Astrocyte (in vitro differentiated cells and primary cell): ENCODE data around the gene AQP1.

ENCODE experiments used
- EZH2 ChIP-seq: IDR thresholded peaks from 2 replicates; pipeline ENCODE4 v1.6.1; 2012; ENCODE audit warnings: mild to moderate bottlenecking, low read length, inconsistent platforms; ENCODE audit not compliant: insufficient read depth
- TF ChIP-seq, protein P1 (sequence below): IDR thresholded peaks from 2 replicates; pipeline ENCODE4 v1.5.1; 2011; ENCODE audit warnings: low read depth, mild to moderate bottlenecking, inconsistent platforms, low read length, moderate library complexity; ENCODE audit not compliant: insufficient read depth

DNA sequence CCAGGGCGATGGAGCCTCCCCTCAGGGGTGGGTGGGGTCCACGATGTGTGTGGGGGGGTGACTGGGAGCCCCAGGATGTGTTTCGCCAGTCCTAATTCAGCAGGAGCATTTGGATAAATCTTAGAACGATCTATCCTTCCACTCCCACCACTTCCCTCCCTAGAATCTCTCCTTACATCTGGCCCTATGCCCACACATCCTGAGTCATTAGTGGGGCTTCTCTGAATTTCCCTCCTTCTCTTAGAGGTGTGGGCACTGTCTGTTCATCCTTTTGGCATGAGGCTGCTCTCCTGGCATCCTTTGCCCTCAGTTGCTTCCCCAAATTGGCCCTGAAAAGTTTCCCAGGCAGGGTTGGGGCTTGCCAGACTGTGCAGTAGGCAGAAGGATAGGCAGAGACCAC lies 53.7 kb downstream of the AQP1 start:
- no peak for TF ChIP-seq EZH2
- TF ChIP-seq, protein P1, sequence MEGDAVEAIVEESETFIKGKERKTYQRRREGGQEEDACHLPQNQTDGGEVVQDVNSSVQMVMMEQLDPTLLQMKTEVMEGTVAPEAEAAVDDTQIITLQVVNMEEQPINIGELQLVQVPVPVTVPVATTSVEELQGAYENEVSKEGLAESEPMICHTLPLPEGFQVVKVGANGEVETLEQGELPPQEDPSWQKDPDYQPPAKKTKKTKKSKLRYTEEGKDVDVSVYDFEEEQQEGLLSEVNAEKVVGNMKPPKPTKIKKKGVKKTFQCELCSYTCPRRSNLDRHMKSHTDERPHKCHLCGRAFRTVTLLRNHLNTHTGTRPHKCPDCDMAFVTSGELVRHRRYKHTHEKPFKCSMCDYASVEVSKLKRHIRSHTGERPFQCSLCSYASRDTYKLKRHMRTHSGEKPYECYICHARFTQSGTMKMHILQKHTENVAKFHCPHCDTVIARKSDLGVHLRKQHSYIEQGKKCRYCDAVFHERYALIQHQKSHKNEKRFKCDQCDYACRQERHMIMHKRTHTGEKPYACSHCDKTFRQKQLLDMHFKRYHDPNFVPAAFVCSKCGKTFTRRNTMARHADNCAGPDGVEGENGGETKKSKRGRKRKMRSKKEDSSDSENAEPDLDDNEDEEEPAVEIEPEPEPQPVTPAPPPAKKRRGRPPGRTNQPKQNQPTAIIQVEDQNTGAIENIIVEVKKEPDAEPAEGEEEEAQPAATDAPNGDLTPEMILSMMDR = no peak
